GM21390 (cell line): ENCODE measurements around the gene GLI3.

Experiments used
- ATAC-seq: cut with Tn5 transposase; IDR thresholded peaks from one replicate; pipeline ENCODE4 v1.9.1; 2021; ENCODE audit not compliant: unreplicated experiment

GLI3 gene

DNA sequence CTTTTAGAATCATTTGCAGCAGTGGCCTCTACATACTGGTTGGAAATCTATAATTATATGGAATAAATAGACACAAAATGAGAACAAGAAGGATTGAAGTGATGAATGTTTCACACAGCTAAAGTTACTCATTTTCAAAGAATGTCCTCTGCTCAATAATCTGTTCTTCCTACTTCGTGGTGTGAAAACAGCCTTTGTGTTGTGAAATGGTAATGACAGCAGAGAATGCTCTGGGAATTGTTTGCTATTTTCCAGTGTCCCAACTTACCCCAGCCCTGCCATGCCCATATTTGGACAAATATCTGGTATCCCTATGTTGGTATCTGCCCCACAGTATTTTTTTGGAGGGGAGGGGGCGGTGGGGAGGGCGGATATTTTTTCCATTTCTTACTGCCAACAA lies 130.4 kb downstream of the GLI3 start:
- no peak for ATAC-seq

DNA sequence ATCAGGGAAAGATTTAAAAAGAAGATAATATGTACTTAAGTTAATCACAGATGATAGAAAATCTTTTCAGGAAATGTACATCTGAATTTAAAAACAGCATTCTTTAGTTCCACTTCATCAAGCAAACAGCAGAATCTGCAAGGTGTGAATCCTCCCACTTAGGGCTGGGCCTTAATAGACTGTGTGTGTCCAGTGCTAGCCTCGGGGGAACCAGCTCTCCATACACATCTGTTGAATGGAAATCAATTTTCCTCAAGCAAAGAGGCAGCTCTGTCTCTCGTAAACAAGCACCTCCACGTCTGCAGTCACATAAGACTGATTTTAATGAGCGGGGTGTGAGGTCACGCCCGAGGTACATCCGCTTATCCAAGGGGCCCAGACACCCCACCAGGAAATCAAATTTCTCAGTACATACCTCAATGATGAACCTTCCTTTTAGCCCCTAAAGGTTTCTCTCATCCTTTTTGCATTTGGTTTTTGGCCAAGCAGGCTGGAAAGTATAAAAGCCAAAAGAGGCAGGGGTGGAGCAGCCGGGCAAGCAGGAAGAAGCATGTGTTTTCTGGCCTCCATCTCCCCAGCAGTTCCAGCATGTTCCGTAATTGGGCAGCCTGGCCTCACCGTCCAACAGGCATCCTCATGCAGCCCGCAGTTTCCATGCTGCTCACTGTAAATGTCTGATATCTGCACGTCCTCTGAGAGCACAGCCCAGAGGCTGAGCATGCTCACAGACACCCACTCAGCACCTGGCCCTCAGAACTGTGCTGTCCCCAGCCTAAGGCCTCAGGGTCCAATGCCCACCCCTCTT lies 131.3 kb downstream of the GLI3 start:
- ATAC-seq: no peak

DNA sequence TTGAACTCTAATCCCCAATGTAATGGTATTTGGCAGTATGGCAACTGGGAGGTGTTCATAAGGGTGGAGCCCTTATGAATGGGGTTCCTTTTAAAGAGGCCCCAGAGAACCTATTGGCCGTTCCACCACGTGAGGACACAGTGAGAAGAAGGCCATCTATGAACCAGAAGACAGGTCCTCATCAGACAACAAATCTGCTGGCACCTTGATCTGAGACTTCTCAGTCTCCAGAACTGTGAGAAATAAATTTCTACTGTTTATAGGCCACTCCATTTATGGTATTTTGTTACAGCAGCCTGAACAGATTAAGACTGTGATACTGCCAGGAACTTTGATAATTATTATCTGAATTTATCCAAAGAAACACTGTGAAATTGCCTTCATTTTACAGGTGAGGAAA lies 132.3 kb downstream of the GLI3 start:
- ATAC-seq: no peak

DNA sequence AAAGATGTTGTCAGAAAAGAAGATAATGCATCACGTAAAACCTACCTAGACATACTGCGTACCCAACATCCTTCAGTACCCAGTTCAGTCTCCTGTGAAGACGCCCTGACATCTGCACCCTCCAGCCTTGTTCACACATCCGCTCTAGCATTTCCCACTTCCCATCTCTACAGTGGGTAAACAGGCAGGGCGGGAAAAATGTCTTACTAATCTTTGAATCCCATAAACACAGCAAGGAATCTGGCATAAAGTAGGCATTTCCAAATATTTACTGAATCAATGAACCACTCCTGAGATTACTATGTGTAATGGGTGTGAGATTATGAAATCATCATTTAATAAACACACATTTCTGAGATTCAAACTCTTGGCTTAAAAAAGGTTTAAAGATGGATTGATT lies 132.8 kb downstream of the GLI3 start:
- ATAC-seq: no peak

DNA sequence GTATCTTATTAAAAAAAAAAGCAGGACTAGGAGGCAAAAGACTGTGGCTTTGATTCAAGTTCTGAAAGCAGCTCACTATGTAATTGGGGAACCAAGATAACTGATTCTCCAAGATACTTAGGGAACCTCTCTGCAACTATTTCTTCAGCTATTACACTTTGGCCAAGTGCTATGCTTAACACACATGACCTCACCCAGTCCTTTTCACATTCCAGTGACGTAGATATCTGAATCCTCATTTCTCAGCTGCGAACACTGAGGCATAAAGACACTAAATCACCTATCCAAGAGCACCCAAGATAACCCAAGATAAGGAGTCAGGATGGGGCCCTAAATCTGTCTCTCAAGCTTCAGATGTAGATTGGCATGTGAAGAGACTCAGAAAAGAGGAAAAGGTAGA lies 133.6 kb downstream of the GLI3 start:
- ATAC-seq: no peak

DNA sequence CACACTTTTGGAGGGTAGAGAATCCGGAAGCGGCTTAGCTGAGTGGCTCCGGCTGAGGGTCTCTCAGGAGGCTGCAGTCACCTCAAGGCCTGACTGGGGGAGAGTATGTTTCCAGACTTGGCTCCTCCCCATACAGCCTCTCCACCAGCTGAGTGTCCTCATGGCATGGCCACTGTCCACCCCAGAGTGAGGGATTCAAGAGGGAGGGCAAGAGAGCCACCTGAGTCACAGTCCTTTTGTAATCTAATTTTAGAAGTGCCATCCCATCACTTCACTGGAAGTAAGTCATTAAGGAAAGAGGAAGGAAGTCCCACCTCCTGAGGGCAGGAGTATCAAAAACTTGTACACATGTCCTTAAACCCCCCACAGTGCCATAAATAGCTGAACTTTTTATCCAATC lies 134.0 kb downstream of the GLI3 start:
- ATAC-seq: no peak

DNA sequence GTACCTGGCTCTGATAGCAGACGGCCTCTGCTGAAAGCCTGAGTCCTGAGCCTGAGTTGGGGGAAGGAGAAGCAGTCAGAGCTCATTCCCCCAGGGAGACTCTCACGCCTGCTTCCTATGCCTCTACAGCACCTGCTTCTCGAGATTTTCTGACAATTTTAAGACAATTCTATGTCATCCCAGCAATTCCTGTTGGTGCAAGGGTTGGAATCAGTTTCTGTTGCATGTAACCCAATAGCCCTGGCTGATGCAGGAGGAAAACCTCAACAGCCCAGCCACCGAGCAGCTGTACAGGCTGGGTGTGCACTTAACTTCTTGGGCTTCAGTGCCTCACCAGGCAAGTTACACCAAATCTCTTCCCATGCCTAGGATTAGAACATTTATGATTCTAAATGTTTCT lies 134.7 kb downstream of the GLI3 start:
- ATAC-seq: no peak

DNA sequence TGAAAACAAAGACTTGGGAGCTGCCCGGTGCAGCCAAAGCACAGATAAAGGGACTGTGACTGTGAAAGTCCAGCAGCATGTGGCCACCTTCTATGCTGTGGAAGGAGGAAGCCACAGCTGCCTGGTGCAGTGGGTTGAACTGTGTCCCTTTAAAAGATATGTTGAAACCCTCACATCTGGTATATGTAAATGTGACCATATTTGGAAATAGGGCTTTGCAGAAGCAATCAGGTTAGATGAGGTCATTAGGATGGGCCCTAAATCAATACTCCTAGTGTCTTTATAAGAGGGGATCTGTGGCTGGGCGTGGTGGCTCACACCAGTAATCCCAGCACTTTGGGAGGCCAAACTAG lies 136.9 kb downstream of the GLI3 start:
- ATAC-seq: no peak

DNA sequence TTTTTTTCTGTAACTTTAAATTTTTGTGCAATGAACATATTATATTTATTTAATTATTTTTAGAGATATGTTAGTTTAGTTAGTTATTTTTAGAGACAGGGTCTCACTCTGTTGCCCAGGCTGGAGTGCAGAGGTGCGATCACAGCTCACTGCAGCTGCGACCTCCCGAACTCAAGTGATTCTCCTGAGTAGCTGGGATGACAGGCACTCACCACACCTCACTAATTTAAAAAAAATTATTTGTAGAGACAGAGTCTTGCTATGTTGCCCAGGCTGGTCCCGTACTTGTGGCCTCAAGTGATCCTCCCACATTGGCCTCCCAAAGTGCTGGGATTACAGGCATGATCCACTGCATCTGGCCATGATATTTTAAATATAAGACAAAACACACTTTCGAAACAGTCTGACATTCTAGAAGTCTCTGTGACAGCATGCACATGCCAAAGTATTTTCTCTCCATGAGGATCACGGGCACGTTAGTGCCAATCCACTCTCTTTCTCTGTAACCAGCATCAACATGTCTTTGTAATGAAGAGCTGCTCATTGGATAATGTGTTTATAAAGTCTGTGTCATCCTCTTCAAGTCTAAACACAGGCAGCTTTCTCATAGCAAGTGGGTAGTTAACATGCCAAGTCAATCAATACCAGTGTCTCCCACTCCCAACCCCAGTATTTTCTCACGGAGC lies 137.4 kb downstream of the GLI3 start:
- no peak for ATAC-seq

DNA sequence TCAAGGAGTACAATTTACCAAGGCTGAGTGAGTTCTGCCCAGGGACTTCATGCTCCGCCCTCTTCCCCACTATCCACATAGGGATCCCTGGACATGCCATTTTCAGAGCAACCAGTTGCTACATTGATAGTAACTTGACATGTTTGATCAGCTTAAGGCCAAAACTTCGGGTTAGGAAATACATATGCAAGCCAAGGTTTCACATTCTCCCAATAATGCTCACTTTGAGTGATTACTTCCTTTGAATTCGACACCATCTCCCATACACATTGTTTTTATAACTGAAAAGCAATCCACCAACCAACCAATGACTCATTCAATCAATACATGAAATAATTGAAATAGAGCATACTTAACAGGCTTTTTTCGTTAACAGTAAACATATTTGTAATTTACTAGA lies 137.9 kb downstream of the GLI3 start:
- ATAC-seq: no peak

DNA sequence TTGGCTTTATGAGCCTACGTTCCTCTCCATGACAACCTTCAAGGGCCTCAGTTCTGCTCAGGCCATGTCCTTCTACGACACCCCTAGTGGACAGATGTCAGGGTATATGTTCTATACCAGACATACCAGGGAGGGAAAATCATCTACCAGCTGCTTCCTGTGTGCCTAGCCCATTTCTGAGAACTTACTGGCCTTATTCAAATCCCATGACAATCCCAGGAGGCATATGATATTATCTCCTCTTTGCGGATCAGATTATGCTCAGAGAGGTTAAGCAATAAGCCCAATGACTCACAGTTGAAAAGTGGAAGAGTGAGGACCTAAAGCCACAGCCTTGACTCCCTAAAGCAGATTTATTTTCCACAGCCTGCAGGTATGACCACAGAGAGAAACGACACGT lies 139.3 kb downstream of the GLI3 start:
- no peak for ATAC-seq

DNA sequence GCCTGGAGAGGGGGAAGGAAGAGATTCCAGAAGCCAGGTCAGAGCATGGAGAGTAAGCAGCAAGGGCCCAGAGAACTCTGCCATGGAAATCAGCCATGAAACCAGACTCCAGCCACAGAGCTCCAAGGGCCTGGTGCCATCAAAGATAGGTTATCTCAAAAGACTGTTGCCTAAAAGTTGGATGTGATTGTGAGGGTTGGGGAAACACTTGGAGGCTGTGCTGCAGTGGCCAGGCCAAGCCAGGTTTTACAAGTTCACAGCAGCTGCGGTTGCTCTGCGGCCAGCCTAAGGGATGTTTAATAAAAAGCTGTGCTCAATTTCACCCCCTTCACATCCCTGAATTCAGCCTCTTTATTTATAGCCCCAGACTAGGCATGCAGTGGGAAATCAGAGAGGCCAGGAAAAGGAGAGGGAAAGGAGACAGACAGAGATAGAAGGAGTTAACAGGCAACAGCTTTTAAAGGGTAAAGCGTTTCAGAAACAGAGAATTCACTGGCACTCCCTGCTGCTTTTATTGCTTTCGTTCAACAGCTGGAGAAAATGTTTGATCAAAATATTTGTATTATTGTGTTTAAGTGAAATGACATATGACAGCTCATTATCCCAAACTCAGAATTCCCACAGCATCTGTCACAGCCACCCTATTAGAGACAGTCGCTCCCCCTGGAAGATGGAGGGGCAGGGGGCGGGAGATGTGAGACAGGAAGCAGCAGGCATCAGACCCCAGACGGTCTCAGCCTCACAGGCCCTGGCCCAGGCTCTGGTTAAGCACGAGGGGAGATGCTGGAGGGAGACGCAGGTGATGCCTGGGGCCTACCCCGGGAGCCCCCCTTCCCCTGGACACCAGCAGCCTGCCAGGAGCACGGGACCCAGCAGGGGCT lies 140.1 kb downstream of the GLI3 start:
- no peak for ATAC-seq

DNA sequence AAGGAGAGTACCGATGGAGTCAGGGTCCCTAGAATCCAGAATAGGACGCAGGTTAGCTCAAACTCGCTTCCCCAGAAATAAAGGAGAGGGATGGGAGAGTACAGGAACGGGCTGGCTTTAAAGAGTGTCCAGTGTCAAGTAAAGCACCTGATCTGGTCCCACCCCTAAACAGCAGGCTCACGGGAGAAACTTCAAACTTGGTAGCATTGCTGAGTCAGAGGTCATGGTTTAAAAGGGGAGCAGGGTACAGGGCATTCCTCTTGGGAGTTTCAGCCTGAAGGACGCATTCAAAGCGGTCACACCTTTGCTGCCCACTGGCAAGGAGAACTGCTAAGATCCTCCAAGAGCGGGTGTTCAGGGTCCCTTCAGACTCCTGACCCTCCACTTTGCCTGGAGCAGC lies 140.7 kb downstream of the GLI3 start:
- ATAC-seq: no peak

DNA sequence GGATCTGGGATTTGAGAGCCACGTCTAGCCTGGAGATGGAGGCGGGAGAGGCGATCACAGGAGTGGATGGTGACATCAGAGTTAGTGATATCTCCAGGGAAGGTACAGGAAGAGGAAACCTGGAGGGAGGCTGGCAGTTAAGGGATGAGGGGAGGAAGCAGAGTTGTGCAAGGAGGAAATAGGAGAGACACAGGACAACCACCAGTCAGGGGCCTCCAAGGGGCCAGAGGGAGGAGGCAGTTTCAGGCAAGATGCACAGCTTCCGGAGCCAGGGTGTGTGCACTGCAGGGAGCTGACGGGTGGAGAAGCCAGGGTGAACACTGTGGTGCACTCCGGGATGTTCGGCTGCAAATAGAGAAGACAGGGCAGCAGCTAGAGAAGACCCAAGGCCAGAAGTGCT lies 141.2 kb downstream of the GLI3 start:
- no peak for ATAC-seq

DNA sequence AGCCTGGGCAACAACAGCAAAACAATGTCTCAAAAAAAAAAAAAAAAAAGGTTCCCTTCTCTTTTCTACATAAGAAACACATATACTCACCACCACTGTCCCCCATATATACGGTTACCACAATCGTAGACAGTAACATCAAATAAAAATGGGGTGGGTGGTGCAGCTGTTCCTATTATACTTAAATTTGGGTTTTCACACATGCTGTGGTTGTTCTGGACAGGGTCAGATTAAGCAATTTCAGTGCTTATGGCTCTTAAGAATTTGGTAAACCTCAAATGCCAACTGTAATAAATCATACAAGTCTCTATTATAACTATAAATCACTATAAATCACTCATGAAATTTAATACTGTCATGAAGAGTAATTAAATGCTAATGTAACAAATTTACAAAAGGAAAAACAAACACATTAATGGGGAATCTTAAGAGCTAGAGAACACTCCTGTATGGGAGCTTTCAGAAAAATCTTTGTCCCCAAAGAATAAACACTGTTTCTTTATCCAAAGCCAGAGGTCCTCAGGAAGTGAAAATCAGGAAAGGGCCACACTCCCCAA lies 143.6 kb downstream of the GLI3 start:
- no peak for ATAC-seq

DNA sequence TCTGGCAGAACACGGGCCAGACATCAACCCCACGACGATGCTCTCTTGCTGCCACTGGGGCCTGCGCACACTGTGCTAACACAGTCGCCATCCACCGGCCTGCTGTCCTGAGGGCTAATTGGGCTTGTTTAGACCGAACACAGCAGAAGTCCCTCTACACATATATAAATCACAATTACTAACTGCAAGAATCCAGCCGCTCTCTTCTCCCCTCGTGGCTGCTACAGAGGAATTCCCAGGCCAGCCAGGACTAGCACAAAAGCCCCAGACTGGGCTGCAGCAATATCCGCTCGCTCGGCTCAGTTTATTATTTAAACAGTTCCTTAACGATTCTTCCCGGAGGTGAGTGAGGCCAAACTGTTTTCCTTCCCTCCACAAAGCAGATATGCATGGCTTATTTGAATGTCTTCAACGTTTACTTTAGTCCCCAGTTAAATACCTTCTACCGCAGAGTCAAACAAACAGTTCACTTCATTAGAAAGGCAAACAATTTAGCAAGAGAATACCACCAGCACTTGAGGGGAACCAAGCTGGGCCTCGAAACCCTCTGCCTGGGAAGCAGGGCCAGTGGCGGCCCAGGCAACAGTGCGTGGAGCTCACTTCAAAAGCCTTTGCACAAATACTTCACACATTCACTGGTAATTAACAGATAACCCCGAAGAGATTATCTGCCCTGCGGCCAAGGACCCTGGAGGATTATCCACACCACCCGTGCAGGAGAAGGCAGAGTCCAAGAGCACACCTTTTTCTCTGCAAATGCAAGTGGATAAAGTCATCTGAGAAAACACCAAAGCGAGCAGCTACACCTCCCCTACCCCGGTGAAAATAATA lies 145.3 kb downstream of the GLI3 start:
- ATAC-seq: no peak

DNA sequence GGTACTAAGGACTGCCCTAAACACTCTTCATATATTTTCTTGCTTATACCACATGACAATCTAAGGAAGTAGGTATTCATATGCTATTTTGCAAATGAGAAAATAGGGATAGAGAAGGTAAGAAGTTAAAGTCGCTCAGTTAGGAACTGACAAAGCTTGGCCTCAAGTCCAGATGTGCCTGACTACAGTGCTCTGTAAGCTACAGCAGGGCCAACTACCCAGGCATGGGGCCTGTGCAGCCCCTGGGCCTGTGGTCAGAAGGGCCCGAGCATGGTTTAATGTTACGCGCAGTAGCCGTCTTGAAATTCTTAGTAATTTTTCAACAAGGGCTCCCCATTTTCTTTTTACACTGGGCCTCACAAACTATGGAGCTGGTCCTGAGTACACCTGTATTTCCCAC lies 146.2 kb downstream of the GLI3 start:
- no peak for ATAC-seq

DNA sequence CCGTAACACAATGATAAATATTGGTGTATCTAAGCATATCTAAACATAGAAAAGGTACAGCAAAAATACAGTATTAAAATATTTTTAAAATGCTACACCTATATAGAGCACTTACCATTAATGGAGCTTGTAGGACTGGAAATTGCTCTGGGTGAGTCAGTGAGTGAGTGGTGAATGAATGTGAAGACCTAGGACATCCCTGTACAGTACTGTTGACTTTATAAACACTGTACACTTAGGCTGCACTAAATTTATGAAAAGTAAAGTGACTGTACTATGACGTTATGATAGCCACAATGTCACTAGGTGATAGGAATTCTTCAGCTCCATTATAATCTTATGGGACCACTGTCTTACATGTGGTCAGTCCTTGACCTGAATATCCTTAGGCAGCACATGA lies 147.0 kb downstream of the GLI3 start:
- no peak for ATAC-seq

DNA sequence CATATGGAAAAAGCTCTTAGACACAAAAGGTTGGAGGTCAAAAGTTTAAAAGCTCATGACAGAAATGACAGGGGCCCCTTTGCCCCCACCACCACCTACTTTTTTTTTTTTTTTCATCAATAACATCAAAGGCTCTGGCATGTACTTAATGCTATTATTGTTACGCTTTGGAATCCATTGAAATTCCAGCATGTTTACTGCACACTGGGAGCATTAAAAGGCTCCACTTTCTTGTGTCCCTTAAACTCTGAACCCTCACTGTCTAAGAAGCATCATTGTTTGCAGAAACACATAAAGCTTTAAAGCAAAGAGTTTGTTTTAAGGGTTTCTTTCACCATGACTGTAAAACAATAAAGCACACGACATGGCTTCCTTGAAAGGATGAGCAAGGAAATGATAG lies 149.4 kb downstream of the GLI3 start:
- ATAC-seq: no peak

DNA sequence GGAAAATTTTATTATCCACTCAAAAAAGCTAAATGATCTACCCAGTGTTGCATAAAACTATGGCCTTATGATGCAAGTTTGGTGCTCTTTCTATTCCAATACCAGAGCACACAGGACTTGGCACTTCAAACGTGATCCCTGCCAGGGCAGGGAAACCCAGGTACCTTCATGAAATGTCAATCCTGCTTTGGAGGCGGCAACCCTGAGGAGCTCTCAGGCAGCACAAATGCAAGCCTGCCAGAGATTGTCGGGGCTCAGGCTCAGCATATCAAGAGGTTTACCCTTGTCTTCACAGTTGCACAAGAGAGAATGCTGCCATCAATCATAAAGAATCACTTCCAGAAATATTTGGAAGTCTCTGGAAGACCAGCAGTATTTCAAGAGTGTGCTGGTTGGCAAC lies 151.5 kb downstream of the GLI3 start:
- ATAC-seq: no peak

DNA sequence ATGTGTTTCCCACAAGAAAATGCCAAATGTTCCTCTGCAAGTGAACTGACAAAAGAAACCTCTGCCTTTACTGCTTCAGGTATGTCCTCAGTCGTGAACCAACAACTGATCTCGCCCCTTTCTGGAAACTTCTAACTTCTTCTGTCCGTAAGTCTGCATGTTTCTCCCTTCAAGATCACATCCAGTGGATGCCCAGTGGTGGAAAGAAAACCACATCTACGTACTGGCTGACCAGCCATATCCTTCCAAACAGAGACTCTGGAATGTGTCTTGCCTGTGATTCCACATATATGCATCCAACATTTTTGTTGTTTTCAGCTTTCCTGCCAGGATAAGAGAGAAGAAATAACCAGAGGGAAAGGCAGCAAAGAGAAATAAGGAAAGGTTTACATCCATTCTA lies 152.7 kb downstream of the GLI3 start:
- ATAC-seq: no peak
